K562 (cell line): ENCODE results near the gene AP3M1. TPM values are rescaled to one million over a fixed set of nuclear protein-coding genes. Genes with fewer than 3 reads are reported as not detected.
A peak's percentile ranks its signal among the peaks of the same experiment; 100 is the strongest.
"Not testable (repeated sequence)": the region's sequence is repeated elsewhere in the genome, so short reads cannot be mapped to it uniquely, and the experiment has no call there.

Source experiments
- ATAC-seq: fragments of 200-7000 bp; cut with Tn5 transposase; 3 replicates; pipeline ENCODE4 v1.9.1; 2020; ENCODE audit warnings: moderate library complexity
- BruUV-seq: library from RNA; stranded (reverse); fragments of 400-500 nt; replicated peaks from 2 replicates; lab custom pipeline; 2021; lab: Mats Ljungman, UMichigan
- CTCF ChIA-PET: fragments of 300-600 bp; formaldehyde crosslinking; extraction: SDS; loops from one replicate; lab custom pipeline; 2021; ENCODE audit warnings: low intra/inter-chr PET ratio; lab: Yijun Ruan, JAX
- POLR2A ChIA-PET: fragments of 300-600, 350-650 bp; sonication (Branson Sonifier 250); formaldehyde crosslinking; extraction: SDS; loops from one replicate; lab custom pipeline; 2021; ENCODE audit warnings: antibody characterized with exemption, inconsistent platforms; lab: Yijun Ruan, JAX
- DNase-seq, 4 experiments: peaks; one replicate each; pipeline versions ENCODE4 v3.0.0 to v3.0.0-alpha.2; 2011 to 2018; ENCODE audit warnings: low spot score in 3 of 4, mixed read lengths in 3 of 4; ENCODE audit errors: extremely low read depth in 1 of 4
- FAIRE-seq: peaks from 2 replicates; lab custom pipeline; 2011; peaks lifted over from hg19 to GRCh38; lab: Jason Lieb, UNC
- H2AFZ ChIP-seq: 2 replicates; pipeline ENCODE4 v1.6.0; 2011; ENCODE audit warnings: low read depth, low read length, control low read depth, inconsistent platforms
- H3K27ac ChIP-seq: fragments of 200-600 bp; 3 replicates; pipeline ENCODE4 v1.8.0; 2011; ENCODE audit warnings: low read depth, mild to moderate bottlenecking, control low read depth, inconsistent platforms, low read length, moderate library complexity, mixed read lengths; ENCODE audit errors: extremely low read depth
- H3K27me3 ChIP-seq, 2 experiments: fragments of 300-600 bp in 1 of 2; 2 replicates in 1 of 2; 3 replicates in 1 of 2; pipeline versions ENCODE4 v1.6.0 to v1.8.0; 2011; ENCODE audit warnings: inconsistent platforms in 2 of 2, low read length in 2 of 2, mild to moderate bottlenecking in 1 of 2, mixed read lengths in 1 of 2, moderate library complexity in 1 of 2; ENCODE audit not compliant: control insufficient read depth in 2 of 2, insufficient read depth in 2 of 2
- H3K36me3 ChIP-seq: fragments of 300-600 bp; 3 replicates; pipeline ENCODE4 v1.8.0; 2011; ENCODE audit warnings: mild to moderate bottlenecking, low read length, inconsistent platforms; ENCODE audit not compliant: control insufficient read depth, insufficient read depth
- H3K4me1 ChIP-seq, 2 experiments: fragments of 200-600 bp in 1 of 2; replicated peaks in 1 of 2; 2 replicates in 1 of 2; 3 replicates in 1 of 2; pipeline versions ENCODE4 v1.5.1 to v1.8.0; 2011; ENCODE audit warnings: inconsistent platforms in 2 of 2, low read length in 2 of 2, mild to moderate bottlenecking in 1 of 2, mixed read lengths in 1 of 2, moderate library complexity in 1 of 2; ENCODE audit not compliant: control insufficient read depth in 2 of 2, insufficient read depth in 2 of 2
- H3K4me2 ChIP-seq: 2 replicates; pipeline ENCODE4 v1.6.1; 2011; ENCODE audit warnings: low read length, control low read depth, inconsistent platforms, mixed read lengths; ENCODE audit not compliant: insufficient read depth
- H3K4me3 ChIP-seq: fragments of 200-600 bp; sonication (generic), shearing (Covaris generic); 2 replicates; pipeline ENCODE4 v1.5.1; 2016; ENCODE audit warnings: control low read depth, inconsistent platforms
- H3K79me2 ChIP-seq: fragments of 200-600 bp; 3 replicates; pipeline ENCODE4 v1.8.0; 2011; ENCODE audit warnings: low read length, inconsistent platforms; ENCODE audit not compliant: control insufficient read depth, insufficient read depth
- H3K9ac ChIP-seq, 2 experiments: 2 replicates each; pipeline versions ENCODE4 v1.6.0 to v1.6.1; 2011; ENCODE audit warnings: low read depth in 2 of 2, low read length in 2 of 2, control low read depth in 1 of 2, inconsistent platforms in 1 of 2, mild to moderate bottlenecking in 1 of 2, mixed read lengths in 1 of 2; ENCODE audit not compliant: insufficient read depth in 1 of 2
- H3K9me1 ChIP-seq: one replicate; pipeline ENCODE4 v1.6.0; 2011; ENCODE audit warnings: inconsistent platforms, mild to moderate bottlenecking, low read length, moderate library complexity; ENCODE audit not compliant: control insufficient read depth, insufficient read depth
- H3K9me3 ChIP-seq: replicated peaks from 2 replicates; pipeline ENCODE4 v1.5.1; 2011; ENCODE audit warnings: low read depth, low read length, inconsistent platforms; ENCODE audit not compliant: control insufficient read depth, insufficient read depth
- H4K20me1 ChIP-seq: replicated peaks from 2 replicates; pipeline ENCODE4 v1.6.1; 2011; ENCODE audit warnings: low read length, inconsistent platforms, mixed read lengths; ENCODE audit not compliant: control insufficient read depth, insufficient read depth
- CC2D1A ChIP-seq: fragments of 450-650 bp; IDR thresholded peaks from 2 replicates; pipeline ENCODE4 v1.6.1; 2017; ENCODE audit warnings: mild to moderate bottlenecking
- DLX4 ChIP-seq: fragments of 250-450 bp; sonication (Bioruptor Pico); IDR thresholded peaks from 2 replicates; pipeline ENCODE4 v1.6.1; 2021; ENCODE audit warnings: mild to moderate bottlenecking
- E2F6 ChIP-seq, 2 experiments: IDR thresholded peaks; 2 replicates each; pipeline ENCODE4 v1.6.1; 2011; ENCODE audit warnings: borderline replicate concordance in 1 of 2, control low read depth in 1 of 2, low read depth in 1 of 2, low read length in 1 of 2, mild to moderate bottlenecking in 1 of 2, mixed read lengths in 1 of 2, moderate library complexity in 1 of 2; ENCODE audit not compliant: insufficient read depth in 1 of 2, insufficient read length in 1 of 2, poor library complexity in 1 of 2, severe bottlenecking in 1 of 2; ENCODE audit errors: extremely low read depth in 1 of 2
- EHMT2 ChIP-seq: fragments of 450-650 bp; IDR thresholded peaks from 2 replicates; pipeline ENCODE4 v1.6.1; 2018; ENCODE audit warnings: antibody characterized with exemption
- HDAC1 ChIP-seq, 2 experiments: fragments of 450-650 bp; IDR thresholded peaks; 2 replicates each; pipeline ENCODE4 v1.6.1; 2016 to 2017; ENCODE audit warnings: inconsistent platforms in 1 of 2, mild to moderate bottlenecking in 1 of 2, moderate library complexity in 1 of 2
- JUN ChIP-seq, 2 experiments: sonication (generic) in 1 of 2; formaldehyde crosslinking in 1 of 2; IDR thresholded peaks; 2 replicates each; pipeline versions ENCODE4 v1.6.1 to v1.8.0; 2012 to 2022; ENCODE audit warnings: borderline replicate concordance in 2 of 2, mild to moderate bottlenecking in 2 of 2, improper control_type of control experiment in 1 of 2, low read depth in 1 of 2, low read length in 1 of 2, missing genetic modification reagents in 1 of 2
- NFATC3 ChIP-seq: fragments of 450-650 bp; IDR thresholded peaks from 2 replicates; pipeline ENCODE4 v1.6.1; 2017; ENCODE audit warnings: mild to moderate bottlenecking
- NRF1 ChIP-seq, 2 experiments: fragments of 450-650 bp; IDR thresholded peaks in 1 of 2; conservative IDR thresholded peaks in 1 of 2; 2 replicates each; pipeline ENCODE4 v1.6.1; 2014; ENCODE audit warnings: mild to moderate bottlenecking in 2 of 2
- POLR2G ChIP-seq: fragments of 200-400 bp; formaldehyde crosslinking; IDR thresholded peaks from 2 replicates; pipeline ENCODE4 v1.6.1; 2017; ENCODE audit warnings: low read depth, mild to moderate bottlenecking, antibody characterized with exemption, low read length, moderate library complexity
- WGBS: fragments of 100-300 bp; shearing (Covaris generic); methylation state at CpG from one replicate; pipeline ENCODE4 v1.1.6; 2016; ENCODE audit warnings: low coverage, mixed read lengths; ENCODE audit not compliant: insufficient coverage; ENCODE audit errors: missing lambda C conversion rate; 5-methylcytosine and 5-hydroxymethylcytosine counted together
- in situ Hi-C: fragments of 300-500 bp; cut with MboI; formaldehyde crosslinking; loops from 4 replicates; pipeline ENCODE4 v1.15.0; 2018; ENCODE audit warnings: inconsistent platforms, mixed read lengths
- intact Hi-C: fragments of 100-400 bp; cut with micrococcal nuclease; formaldehyde crosslinking; loops from 2 replicates; pipeline ENCODE4 v1.14.2; 2022
- polyA plus RNA-seq, 8 experiments: library from polyadenylated mRNA; depleted of rRNA in 4 of 8; stranded (reverse) in 5 of 8; unstranded in 3 of 8; fragments of >200 nt; fragmentation: Nextera tagmentation in 2 of 8; fragmentation: Illumina TruSeq in 1 of 8; extraction: Ambion mirVana in 2 of 8; extraction: Trizol in 1 of 8; gene quantifications; 2 replicates each; pipeline versions ENCODE4 v1.2.1 to v1.2.3, GENCODE V29; 2011 to 2014; ENCODE audit warnings: inconsistent platforms in 1 of 8, missing spikeins in 1 of 8
- total RNA-seq, 7 experiments: library from RNA; depleted of rRNA in 6 of 7; stranded (reverse); fragments of >200 nt in 6 of 7; fragmentation: Illumina TruSeq in 2 of 7; extraction: Trizol in 2 of 7; gene quantifications; 2 replicates each; pipeline versions ENCODE4 v1.2.1 to v1.2.3, GENCODE V29; 2011 to 2021; ENCODE audit warnings: low replicate concordance in 1 of 7

AP3M1 gene
- total and polyA plus RNA-seq, 9 of the 15 experiments (the other 6 are each of a cell fraction or from before 2014, with no cell fraction given), result 44.3 to 135 (median 67.6) TPM

GRCh38 chr10:74140553-74140952 lies 10.1 kb downstream of the AP3M1 start (continued):
- no peak for TF ChIP-seq DLX4 (CRISPR knock-in tag)
- no peak for TF ChIP-seq NRF1 (conservative IDR thresholded peaks at IDR 0.05 in 1 of 2, IDR thresholded peaks at IDR 0.05 in 1 of 2)
- TF ChIP-seq E2F6 (IDR thresholded peaks at IDR 0.05; ENCODE audit: borderline replicate concordance in 1 of 2, extremely low read depth in 1 of 2, insufficient read depth in 1 of 2, insufficient read length in 1 of 2, low read depth in 1 of 2, low read length in 1 of 2, poor library complexity in 1 of 2, severe bottlenecking in 1 of 2), result no peak
- TF ChIP-seq JUN (IDR thresholded peaks at IDR 0.05; ENCODE audit: borderline replicate concordance, low read depth, low read length), result no peak
- TF ChIP-seq JUN (CRISPR knock-in tag; IDR thresholded peaks at IDR 0.05; ENCODE audit: borderline replicate concordance), result no peak
- TF ChIP-seq EHMT2, result no peak
- no peak for TF ChIP-seq NFATC3

- H3K79me2 ChIP-seq, result peaks cover 35% of the 10 kb centered on the region
- H3K27me3 ChIP-seq, result no peaks in the 10 kb centered on the region
- DNase-seq, result no peak
- H3K4me2 ChIP-seq, result no peak overlapping the region
- no peak overlapping the region for H3K4me3 ChIP-seq
- TF ChIP-seq POLR2G, result peak; percentile 30; the same call in 1 of the 2 replicates
- TF ChIP-seq HDAC1 (IDR thresholded peaks at IDR 0.05), result no peak
- no peak for TF ChIP-seq CC2D1A
- TF ChIP-seq, all 486 proteins: peak for 1
- FAIRE-seq (no peak), ATAC-seq (no peak)
- in situ Hi-C loops (no loop called here), intact Hi-C loops (no loop called here)
- H4K20me1 ChIP-seq, result no peaks in the 10 kb centered on the region
- no peaks in the 10 kb centered on the region for H3K9me1 ChIP-seq
- H3K4me1 ChIP-seq, result peaks cover 0 to 4% of the 10 kb centered on the region in 2 experiments; a peak in 1 of 5 replicates
- no peak overlapping the region for H3K9ac ChIP-seq
- no TSS peak for BruUV-seq
- peaks cover 57% of the 10 kb centered on the region for H3K36me3 ChIP-seq
- H3K9me3 ChIP-seq, result no peaks in the 10 kb centered on the region
- no peak overlapping the region for H2AFZ ChIP-seq
- CTCF ChIA-PET, result no interaction called here
- 98% methylated on average over 18 of the region's 18 CpGs for WGBS
- no peak overlapping the region for H3K27ac ChIP-seq
- POLR2A ChIA-PET, result interaction anchor here (1.6 to 1.9 kb wide), 2 partner anchors 9 to 12 kb away, joined by 9 read pairs; no protein-coding TSS in a partner anchor
Observed at GRCh38 chr10:74139981-74140380, 10.6 kb downstream of the AP3M1 start.

- H4K20me1 ChIP-seq, DNase-seq, H3K9me1 ChIP-seq, H3K4me3 ChIP-seq, in situ Hi-C loops, H3K4me2 ChIP-seq, FAIRE-seq, H3K4me1 ChIP-seq, ATAC-seq, H3K9ac ChIP-seq, H3K27ac ChIP-seq, H3K9me3 ChIP-seq, BruUV-seq, H2AFZ ChIP-seq, H3K27me3 ChIP-seq, intact Hi-C loops: not testable (repeated sequence)
- POLR2A ChIA-PET, result interaction anchor here (1.6 to 1.9 kb wide), 3 partner anchors 8 to 11 kb away, joined by 9 to 10 read pairs (median 9); partner anchors contain the start of genes ADK and AP3M1
- CTCF ChIA-PET, result interaction anchor here (0.7 kb wide), 1 partner anchor 65 kb away, joined by 5 read pairs; no protein-coding TSS in a partner anchor
- 94% methylated on average over 3 of the region's 5 CpGs for WGBS
- Histone ChIP-seq H3K36me3 (peaks cover 66% of the 10 kb centered on the region), H3K79me2 (peaks cover 28% of the 10 kb centered on the region)
Observed at GRCh38 chr10:74138596-74138995, 12.0 kb downstream of the AP3M1 start.
